Smooth muscle cell (in vitro differentiated cells): ENCODE results near the gene RFT1. TPM values are rescaled to one million over a fixed set of nuclear protein-coding genes. Genes with fewer than 3 reads are reported as not detected.

Experiments
- DNase-seq: peaks from one replicate; lab custom pipeline; 2025; ENCODE audit not compliant: unreplicated experiment; lab: John Stamatoyannopoulos, UW
- H2AFZ ChIP-seq: fragments of 200-600 bp; sonication (generic); 2 replicates; pipeline ENCODE4 v1.6.0; 2016; ENCODE audit warnings: antibody characterized with exemption, low read depth, mild to moderate bottlenecking
- H3F3A ChIP-seq: fragments of 200-600 bp; sonication (generic); 2 replicates; pipeline ENCODE4 v1.6.0; 2017; ENCODE audit warnings: antibody characterized with exemption, low read depth
- H3K27ac ChIP-seq: fragments of 200-600 bp; sonication (generic); 2 replicates; pipeline ENCODE4 v1.5.1; 2016; ENCODE audit warnings: low read depth, mild to moderate bottlenecking
- H3K27me3 ChIP-seq: fragments of 200-600 bp; sonication (generic); 2 replicates; pipeline ENCODE4 v1.6.1; 2016; ENCODE audit warnings: low read depth, mild to moderate bottlenecking
- H3K36me3 ChIP-seq: fragments of 200-600 bp; sonication (generic); 2 replicates; pipeline ENCODE4 v1.5.1; 2016; ENCODE audit warnings: low read depth
- H3K4me1 ChIP-seq: fragments of 200-600 bp; sonication (generic); 2 replicates; pipeline ENCODE4 v1.5.1; 2016; ENCODE audit warnings: low read depth
- H3K4me2 ChIP-seq: fragments of 200-600 bp; sonication (generic); 2 replicates; pipeline ENCODE4 v1.6.0; 2016; ENCODE audit warnings: mild to moderate bottlenecking
- H3K4me3 ChIP-seq: fragments of 200-600 bp; sonication (generic); 2 replicates; pipeline ENCODE4 v1.5.1; 2016; ENCODE audit warnings: mild to moderate bottlenecking
- H3K79me2 ChIP-seq: fragments of 200-600 bp; sonication (generic); 2 replicates; pipeline ENCODE4 v1.6.0; 2016; ENCODE audit warnings: low read depth, mild to moderate bottlenecking
- H3K9ac ChIP-seq: fragments of 200-600 bp; sonication (generic); 2 replicates; pipeline ENCODE4 v1.6.0; 2016; ENCODE audit warnings: low read depth
- H3K9me3 ChIP-seq: fragments of 200-600 bp; sonication (generic); replicated peaks from 2 replicates; pipeline ENCODE4 v1.5.1; 2016; ENCODE audit warnings: low read depth
- H4K20me1 ChIP-seq: fragments of 200-600 bp; sonication (generic); 2 replicates; pipeline ENCODE4 v1.6.0; 2016; ENCODE audit warnings: low read depth
- CTCF ChIP-seq: fragments of 200-600 bp; sonication (generic); IDR thresholded peaks from 2 replicates; pipeline ENCODE4 v1.5.1; 2017; ENCODE audit warnings: borderline replicate concordance, mild to moderate bottlenecking, antibody characterized with exemption; ENCODE audit not compliant: insufficient read depth, poor library complexity, severe bottlenecking
- WGBS: methylation state at CpG from one replicate; pipeline ENCODE4 v1.1.7; 2016; ENCODE audit warnings: low lambda C conversion rate; 5-methylcytosine and 5-hydroxymethylcytosine counted together
- polyA plus RNA-seq: library from polyadenylated mRNA; unstranded; fragments of >200 nt; fragmentation: Nextera tagmentation; extraction: Ambion mirVana; gene quantifications from 2 replicates; pipeline ENCODE4 v1.2.1, GENCODE V29; 2016
- total RNA-seq: library from RNA; depleted of rRNA; stranded (reverse); fragments of >200 nt; gene quantifications from 2 replicates; pipeline ENCODE4 v1.2.3, GENCODE V29; 2014

Gene RFT1
- total and polyA plus RNA-seq, 2 experiments from 2014 or later = 13.3 to 25.7 TPM

GRCh38 chr3:53077476-53078220 is 52.6 kb downstream of the RFT1 start:
- Histone ChIP-seq H3K9ac (no peak overlapping the region), H2AFZ (no peak overlapping the region), H3K4me1 (peaks cover 4% of the 10 kb centered on the region), H3K9me3 (no peaks in the 10 kb centered on the region), H3K27me3 (no peaks in the 10 kb centered on the region), H3K36me3 (no peaks in the 10 kb centered on the region), H3K4me2 (no peak overlapping the region), H3K27ac (no peak overlapping the region), H4K20me1 (no peaks in the 10 kb centered on the region), H3F3A (no peaks in the 10 kb centered on the region), H3K4me3 (no peak overlapping the region), H3K79me2 (no peaks in the 10 kb centered on the region)
- whole genome bisulfite sequencing = 88% methylated on average over 10 of the region's 10 CpGs
- TF ChIP-seq CTCF = no peak
- no peak for DNase-seq

GRCh38 chr3:53075743-53076140 is 54.5 kb downstream of the RFT1 start:
- H2AFZ ChIP-seq = no peak overlapping the region
- DNase-seq = no peak

GRCh38 chr3:53074761-53075742 is 55.2 kb downstream of the RFT1 start:
- Histone ChIP-seq H3K4me3 (no peak overlapping the region), H3K27ac (no peak overlapping the region), H3K9me3 (no peaks in the 10 kb centered on the region), H4K20me1 (no peaks in the 10 kb centered on the region), H3K4me1 (peaks cover 7% of the 10 kb centered on the region), H3K27me3 (no peaks in the 10 kb centered on the region), H3F3A (no peaks in the 10 kb centered on the region), H3K9ac (no peak overlapping the region), H2AFZ (no peak overlapping the region), H3K36me3 (no peaks in the 10 kb centered on the region), H3K4me2 (no peak overlapping the region), H3K79me2 (no peaks in the 10 kb centered on the region)
- no peak for DNase-seq
- 84% methylated on average over 9 of the region's 9 CpGs for WGBS
- TF ChIP-seq CTCF = no peak

More at GRCh38 chr3:53075743-53076140, 54.5 kb downstream of the RFT1 start:
- Histone ChIP-seq H3K4me2 (no peak overlapping the region), H3K36me3 (no peaks in the 10 kb centered on the region), H3F3A (no peaks in the 10 kb centered on the region), H3K79me2 (no peaks in the 10 kb centered on the region), H3K9ac (no peak overlapping the region), H3K4me1 (peaks cover 7% of the 10 kb centered on the region), H3K9me3 (no peaks in the 10 kb centered on the region), H3K4me3 (no peak overlapping the region), H4K20me1 (no peaks in the 10 kb centered on the region), H3K27me3 (no peaks in the 10 kb centered on the region), H3K27ac (no peak overlapping the region)
- TF ChIP-seq CTCF = no peak
- 81% methylated on average over 3 of the region's 3 CpGs for WGBS
